ENCODE data around the gene CFAP221.

The CFAP221 gene

DNA sequence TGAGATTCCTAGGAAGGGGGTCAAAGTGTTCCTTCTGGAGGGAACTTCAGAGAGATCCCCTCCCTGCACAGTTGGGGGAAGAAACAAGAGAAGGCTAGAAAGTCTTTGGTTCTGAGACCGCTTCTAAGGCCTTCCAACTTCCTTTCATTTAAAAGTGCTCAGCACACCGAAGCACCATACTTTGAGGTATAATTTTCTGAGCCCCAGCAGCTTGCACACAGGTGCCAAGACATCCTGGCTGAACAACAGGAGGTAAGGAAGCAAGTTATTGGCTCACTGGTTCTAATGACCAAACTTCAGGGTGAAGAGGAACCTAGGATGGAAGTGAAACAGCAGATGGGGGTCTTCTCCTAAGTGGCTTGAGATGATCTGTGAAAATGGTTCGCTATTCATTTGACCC lies 154.0 kb downstream of the CFAP221 start:
- no peak for DNase-seq (ENCODE audit: low read depth)
- TF ChIP-seq, protein P1, sequence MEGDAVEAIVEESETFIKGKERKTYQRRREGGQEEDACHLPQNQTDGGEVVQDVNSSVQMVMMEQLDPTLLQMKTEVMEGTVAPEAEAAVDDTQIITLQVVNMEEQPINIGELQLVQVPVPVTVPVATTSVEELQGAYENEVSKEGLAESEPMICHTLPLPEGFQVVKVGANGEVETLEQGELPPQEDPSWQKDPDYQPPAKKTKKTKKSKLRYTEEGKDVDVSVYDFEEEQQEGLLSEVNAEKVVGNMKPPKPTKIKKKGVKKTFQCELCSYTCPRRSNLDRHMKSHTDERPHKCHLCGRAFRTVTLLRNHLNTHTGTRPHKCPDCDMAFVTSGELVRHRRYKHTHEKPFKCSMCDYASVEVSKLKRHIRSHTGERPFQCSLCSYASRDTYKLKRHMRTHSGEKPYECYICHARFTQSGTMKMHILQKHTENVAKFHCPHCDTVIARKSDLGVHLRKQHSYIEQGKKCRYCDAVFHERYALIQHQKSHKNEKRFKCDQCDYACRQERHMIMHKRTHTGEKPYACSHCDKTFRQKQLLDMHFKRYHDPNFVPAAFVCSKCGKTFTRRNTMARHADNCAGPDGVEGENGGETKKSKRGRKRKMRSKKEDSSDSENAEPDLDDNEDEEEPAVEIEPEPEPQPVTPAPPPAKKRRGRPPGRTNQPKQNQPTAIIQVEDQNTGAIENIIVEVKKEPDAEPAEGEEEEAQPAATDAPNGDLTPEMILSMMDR (IDR thresholded peaks at IDR 0.05; ENCODE audit: low read depth, low read length, missing control alignments), result no peak

DNA sequence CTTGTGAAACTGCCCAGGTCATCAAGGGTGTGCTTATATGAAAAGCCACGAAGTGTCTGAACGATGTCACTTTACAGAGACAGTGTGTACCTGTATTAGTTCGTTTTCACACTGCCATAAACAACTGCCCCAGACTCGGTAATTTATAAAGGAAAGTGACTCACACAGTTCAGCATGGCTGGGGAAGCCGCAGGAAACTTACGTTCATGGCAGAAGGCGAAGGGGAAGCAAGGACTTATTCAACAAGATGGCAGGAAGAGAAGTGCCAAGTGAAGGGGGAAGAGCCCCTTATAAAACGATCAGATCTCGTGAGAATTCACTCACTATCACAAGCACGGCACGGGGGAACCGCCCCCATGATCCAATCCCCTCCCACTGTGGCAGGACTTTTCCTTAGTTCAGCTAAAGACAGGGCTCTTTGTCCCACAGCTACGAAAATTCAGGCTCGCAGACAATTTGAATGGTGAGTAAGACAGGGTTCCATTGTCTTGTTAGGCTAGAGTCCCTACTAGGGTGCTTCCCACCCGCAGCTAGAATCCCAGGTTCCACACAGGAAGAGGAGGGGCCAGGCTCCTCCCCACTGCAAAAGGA lies 154.9 kb downstream of the CFAP221 start:
- DNase-seq (ENCODE audit: low read depth), result no peak
- TF ChIP-seq, protein P1 (IDR thresholded peaks at IDR 0.05; ENCODE audit: low read depth, low read length, missing control alignments), result no peak
- no peak overlapping the region for H3K4me3 ChIP-seq (ENCODE audit: low read depth, low read length)
- in situ Hi-C loops (cut with HindIII; ENCODE audit: low sequenced_read_pairs), result no loop called here

More for the DNA sequence above, 154.0 kb downstream of the CFAP221 start:
- no peak overlapping the region for H3K4me3 ChIP-seq (ENCODE audit: low read depth, low read length)
- in situ Hi-C loops (cut with HindIII; ENCODE audit: low sequenced_read_pairs), result no loop called here

DNA sequence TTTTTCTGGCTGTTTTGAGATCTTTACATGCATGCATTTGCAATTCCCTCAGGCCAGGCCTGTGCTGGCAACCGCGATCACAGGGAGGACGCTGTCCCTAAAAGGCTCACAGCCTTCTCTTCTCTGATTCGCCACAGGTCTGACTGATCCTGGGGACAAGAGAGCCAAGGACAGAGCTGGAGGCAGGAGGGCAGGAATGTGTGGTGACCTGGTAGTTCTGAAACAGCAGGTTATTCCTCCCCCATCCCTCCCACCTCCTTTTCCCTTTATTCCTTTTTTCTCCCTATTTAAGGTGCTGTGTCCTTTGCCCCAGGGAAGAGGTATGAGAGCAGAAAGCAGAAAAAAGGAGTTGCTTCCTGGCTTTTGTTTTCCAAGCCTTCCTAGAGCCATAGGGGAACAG lies 156.6 kb downstream of the CFAP221 start:
- no peak for DNase-seq (ENCODE audit: low read depth)
- in situ Hi-C loops (cut with HindIII; ENCODE audit: low sequenced_read_pairs), result no loop called here
- TF ChIP-seq, protein P1 (IDR thresholded peaks at IDR 0.05; ENCODE audit: low read depth, low read length, missing control alignments), result no peak
- H3K4me3 ChIP-seq (ENCODE audit: low read depth, low read length), result no peak overlapping the region

DNA sequence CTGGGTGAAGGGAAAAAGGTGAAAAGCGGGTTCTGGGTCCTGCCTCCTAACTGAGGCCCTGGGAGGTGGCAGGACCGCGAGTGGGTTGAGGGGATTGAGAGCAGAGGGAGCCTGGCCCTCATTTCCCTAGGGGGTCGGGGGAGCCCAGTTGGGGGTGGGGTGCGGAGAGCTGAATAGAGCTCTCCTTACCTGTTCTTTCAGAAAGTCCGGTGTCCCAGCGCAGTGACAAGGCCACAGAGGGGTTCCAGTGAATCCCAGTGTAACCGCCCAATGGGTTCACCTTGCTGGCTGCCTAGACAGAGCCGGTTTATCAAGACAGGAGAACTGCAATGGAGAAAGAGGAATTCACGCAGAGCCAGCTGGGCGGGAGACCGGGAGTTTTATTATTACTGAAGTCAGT lies 157.1 kb downstream of the CFAP221 start:
- no peak overlapping the region for H3K4me3 ChIP-seq (ENCODE audit: low read depth, low read length)
- TF ChIP-seq, protein P1 (IDR thresholded peaks at IDR 0.05; ENCODE audit: low read depth, low read length, missing control alignments), result no peak
- DNase-seq (ENCODE audit: low read depth), result no peak
- in situ Hi-C loops (cut with HindIII; ENCODE audit: low sequenced_read_pairs), result no loop called here

DNA sequence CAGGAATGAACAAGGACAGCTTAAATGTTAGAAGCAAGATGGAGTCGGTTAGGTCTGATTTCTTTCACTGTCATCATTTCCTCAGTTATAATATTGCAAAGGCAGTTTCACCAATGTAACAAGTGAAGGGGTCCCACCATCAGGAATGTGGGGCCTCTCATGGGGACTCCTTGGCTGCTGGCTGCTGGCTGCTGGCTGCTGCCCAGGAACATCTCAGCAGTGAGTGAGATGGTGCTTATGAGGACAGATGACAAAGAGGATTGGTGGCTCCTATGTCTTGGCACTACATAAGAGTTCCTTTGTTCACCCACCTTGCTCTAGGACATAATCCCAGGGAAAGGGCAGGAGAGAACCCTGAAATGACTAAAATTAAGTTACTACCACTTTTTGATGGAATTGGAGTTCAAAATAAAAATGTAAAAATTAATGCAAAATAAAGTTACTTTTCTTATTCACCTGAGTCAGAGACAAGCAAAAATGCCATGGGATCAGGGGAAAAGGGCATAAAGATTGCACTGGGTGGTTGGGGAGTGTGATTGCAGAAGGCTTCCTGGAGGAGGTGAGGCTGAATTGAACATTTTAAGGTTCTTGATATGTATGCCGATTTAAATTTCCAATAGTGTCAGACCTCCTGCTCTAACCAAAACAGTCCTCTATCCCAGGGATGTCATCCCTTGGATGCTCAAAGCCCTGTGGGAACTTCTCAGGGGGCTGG lies 158.1 kb downstream of the CFAP221 start:
- no peak overlapping the region for H3K4me3 ChIP-seq (ENCODE audit: low read depth, low read length)
- in situ Hi-C loops (cut with HindIII; ENCODE audit: low sequenced_read_pairs), result no loop called here
- DNase-seq (ENCODE audit: low read depth), result no peak
- TF ChIP-seq, protein P1 (IDR thresholded peaks at IDR 0.05; ENCODE audit: low read depth, low read length, missing control alignments), result no peak

DNA sequence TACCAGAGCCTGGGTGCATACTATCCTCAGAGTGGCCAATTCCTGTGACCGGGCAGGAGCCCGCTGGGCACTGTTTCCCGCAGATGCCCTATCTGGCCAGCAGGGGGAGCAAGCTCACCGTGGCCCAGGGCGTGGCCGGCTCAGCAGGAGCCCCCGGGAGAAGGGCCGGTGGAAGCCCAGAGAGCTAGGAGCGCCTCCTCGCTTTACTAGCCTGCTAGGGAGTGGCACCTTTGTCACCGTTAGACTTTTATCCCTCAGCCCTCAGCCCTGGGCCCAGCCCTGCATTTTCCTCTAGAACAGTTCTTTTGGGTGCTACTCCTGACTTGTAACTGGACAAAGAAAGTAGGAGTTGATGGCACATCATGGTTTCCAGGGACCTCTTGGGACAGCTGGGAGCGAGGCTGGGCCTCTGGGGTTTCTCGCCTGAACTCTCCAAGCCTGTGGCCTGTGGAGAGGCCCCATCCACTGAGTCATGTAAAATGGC lies 158.7 kb downstream of the CFAP221 start:
- in situ Hi-C loops (cut with HindIII; ENCODE audit: low sequenced_read_pairs), result no loop called here
- no peak overlapping the region for H3K4me3 ChIP-seq (ENCODE audit: low read depth, low read length)
- TF ChIP-seq, protein P1 (IDR thresholded peaks at IDR 0.05; ENCODE audit: low read depth, low read length, missing control alignments), result peak; percentile 93
- no peak for DNase-seq (ENCODE audit: low read depth)
